Common myeloid progenitor, CD34-positive (primary cell): ENCODE results near the gene SLIT3.
A peak's percentile ranks its signal among the peaks of the same experiment; 100 is the strongest.

Experiments
- CTCF ChIA-PET: fragments of 350-600 bp; sonication (Branson Sonifier 250); formaldehyde crosslinking; loops from one replicate; lab custom pipeline; 2021; ENCODE audit warnings: antibody characterized with exemption; lab: Charles Lee
- POLR2A ChIA-PET: fragments of 350-600 bp; sonication (Branson Sonifier 250); formaldehyde crosslinking; loops from one replicate; lab custom pipeline; 2021; ENCODE audit warnings: antibody characterized with exemption; lab: Charles Lee
- DNase-seq, 3 donors: peaks; one replicate each; pipeline versions ENCODE4 v3.0.0 to v3.0.0-alpha.2; 2013
- H3K27ac ChIP-seq, 2 experiments: 1 replicate in 1 of 2; 2 replicates in 1 of 2; pipeline ENCODE4 v1.7.0; 2013; ENCODE audit warnings: inconsistent platforms in 2 of 2, low read length in 2 of 2, mild to moderate bottlenecking in 2 of 2, low read depth in 1 of 2, moderate library complexity in 1 of 2; ENCODE audit not compliant: severe bottlenecking in 2 of 2, insufficient read depth in 1 of 2, poor library complexity in 1 of 2
- H3K27me3 ChIP-seq, 5 experiments: replicated peaks in 2 of 5; 1 replicate in 3 of 5; 2 replicates in 2 of 5; pipeline versions ENCODE4 v1.6.1 to v1.7.0; 2013; ENCODE audit warnings: low read length in 4 of 5, mild to moderate bottlenecking in 2 of 5, moderate library complexity in 2 of 5, inconsistent platforms in 1 of 5; ENCODE audit not compliant: insufficient read depth in 5 of 5, control insufficient read depth in 4 of 5
- H3K36me3 ChIP-seq, 4 experiments: 1 replicate in 2 of 4; 2 replicates in 2 of 4; pipeline versions ENCODE4 v1.6.1 to v1.7.0; 2013; ENCODE audit warnings: low read length in 3 of 4, control low read depth in 1 of 4, mild to moderate bottlenecking in 1 of 4; ENCODE audit not compliant: control insufficient read depth in 4 of 4, insufficient read depth in 4 of 4
- H3K4me1 ChIP-seq, 4 experiments: 1 replicate in 3 of 4; 2 replicates in 1 of 4; pipeline versions ENCODE4 v1.6.1 to v1.7.1; 2013; ENCODE audit warnings: low read length in 3 of 4, mild to moderate bottlenecking in 3 of 4, control low read depth in 1 of 4, inconsistent platforms in 1 of 4, moderate library complexity in 1 of 4; ENCODE audit not compliant: control insufficient read depth in 4 of 4, insufficient read depth in 4 of 4; ENCODE audit errors: control extremely low read depth in 1 of 4
- H3K4me3 ChIP-seq, 7 experiments: 1 replicate in 4 of 7; 2 replicates in 3 of 7; pipeline versions ENCODE4 v1.5.1 to v1.7.0; 2013; ENCODE audit warnings: mild to moderate bottlenecking in 7 of 7, low read length in 6 of 7, moderate library complexity in 6 of 7, inconsistent platforms in 2 of 7, low read depth in 2 of 7, control low read depth in 1 of 7; ENCODE audit not compliant: insufficient read depth in 4 of 7, control insufficient read depth in 1 of 7; ENCODE audit errors: extremely low read depth in 1 of 7
- H3K9me3 ChIP-seq, 5 experiments: 1 replicate in 4 of 5; 2 replicates in 1 of 5; pipeline versions ENCODE4 v1.6.1 to v1.7.1; 2013; ENCODE audit warnings: low read length in 4 of 5, mild to moderate bottlenecking in 2 of 5, inconsistent platforms in 1 of 5, low read depth in 1 of 5, moderate library complexity in 1 of 5; ENCODE audit not compliant: control insufficient read depth in 4 of 5, insufficient read depth in 2 of 5; ENCODE audit errors: control extremely low read depth in 1 of 5
- WGBS: methylation state at CpG from one replicate; pipeline ENCODE4 v1.1.5; 2013; ENCODE audit not compliant: insufficient coverage; 5-methylcytosine and 5-hydroxymethylcytosine counted together

The SLIT3 gene

GRCh38 chr5:168679515-168679920, 621.4 kb downstream of the SLIT3 start:
- ChIA-PET POLR2A (no interaction called here), CTCF (interaction anchor here (0.9 to 1.0 kb wide), 3 partner anchors 12 to 27 kb away, joined by 3 read pairs; no protein-coding TSS in a partner anchor)
- peak; percentile 64 to 83 (median 71) for DNase-seq
- Histone ChIP-seq H3K27me3 (no peaks in the 10 kb centered on the region), H3K27ac (no peak overlapping the region), H3K4me1 (peaks cover 0 to 6% (median 4%) of the 10 kb centered on the region in 4 experiments), H3K4me3 (no peak overlapping the region), H3K9me3 (no peaks in the 10 kb centered on the region), H3K36me3 (no peaks in the 10 kb centered on the region)
- WGBS, result 14% methylated on average over 3 of the region's 9 CpGs

GRCh38 chr5:168676501-168676900, 624.4 kb downstream of the SLIT3 start:
- 60% methylated on average over 2 of the region's 4 CpGs for WGBS

GRCh38 chr5:168675883-168676408, 625.0 kb downstream of the SLIT3 start:
- no peaks in the 10 kb centered on the region for H3K9me3 ChIP-seq
- CTCF ChIA-PET, result interaction anchor here (1.0 kb wide), 1 partner anchor 905 kb away, joined by 3 read pairs; no protein-coding TSS in a partner anchor
- no peaks in the 10 kb centered on the region for H3K4me1 ChIP-seq
- H3K4me3 ChIP-seq, result no peak overlapping the region
- no peak for DNase-seq
- no peak overlapping the region for H3K27ac ChIP-seq
- WGBS, result no CpG with 5 or more reads among the region's 2 CpGs
- H3K27me3 ChIP-seq, result no peaks in the 10 kb centered on the region
- POLR2A ChIA-PET, result no interaction called here
- no peaks in the 10 kb centered on the region for H3K36me3 ChIP-seq

More at GRCh38 chr5:168676501-168676900, 624.4 kb downstream of the SLIT3 start:
- no peaks in the 10 kb centered on the region for H3K27me3 ChIP-seq
- no peaks in the 10 kb centered on the region for H3K4me1 ChIP-seq
- H3K36me3 ChIP-seq, result no peaks in the 10 kb centered on the region
- DNase-seq, result no peak
- CTCF ChIA-PET, result interaction anchor here (1.0 kb wide), 1 partner anchor 904 kb away, joined by 3 read pairs; no protein-coding TSS in a partner anchor
- no peak overlapping the region for H3K27ac ChIP-seq
- H3K9me3 ChIP-seq, result no peaks in the 10 kb centered on the region
- POLR2A ChIA-PET, result no interaction called here
- H3K4me3 ChIP-seq, result no peak overlapping the region

- whole genome bisulfite sequencing, result 100% methylated on average over 1 of the region's 5 CpGs
- no peak overlapping the region for H3K27ac ChIP-seq
- H3K9me3 ChIP-seq, result no peaks in the 10 kb centered on the region
These were observed 626.0 kb downstream of the SLIT3 start for GRCh38 chr5:168674893-168675482.

GRCh38 chr5:168672888-168673287, 628.1 kb downstream of the SLIT3 start:
- Histone ChIP-seq H3K4me1 (no peaks in the 10 kb centered on the region), H3K27me3 (no peaks in the 10 kb centered on the region), H3K9me3 (no peaks in the 10 kb centered on the region), H3K27ac (no peak overlapping the region), H3K4me3 (no peak overlapping the region), H3K36me3 (no peaks in the 10 kb centered on the region)
- WGBS, result 100% methylated on average over 3 of the region's 4 CpGs
- POLR2A ChIA-PET, result no interaction called here
- no peak for DNase-seq
- CTCF ChIA-PET, result no interaction called here

More at GRCh38 chr5:168674893-168675482, 626.0 kb downstream of the SLIT3 start:
- POLR2A ChIA-PET, result no interaction called here
- Histone ChIP-seq H3K27me3 (no peaks in the 10 kb centered on the region), H3K4me3 (no peak overlapping the region), H3K4me1 (no peaks in the 10 kb centered on the region), H3K36me3 (no peaks in the 10 kb centered on the region)
- no peak for DNase-seq
- CTCF ChIA-PET, result interaction anchor here (0.6 to 1.4 kb wide), 2 partner anchors 22 to 29 kb away, joined by 3 read pairs; no protein-coding TSS in a partner anchor

GRCh38 chr5:168672016-168672415, 628.9 kb downstream of the SLIT3 start:
- H3K4me1 ChIP-seq, result no peaks in the 10 kb centered on the region
- ChIA-PET POLR2A (no interaction called here), CTCF (interaction anchor here (0.6 kb wide), 1 partner anchor 183 kb away, joined by 3 read pairs; no protein-coding TSS in a partner anchor)
- 93% methylated on average over 5 of the region's 6 CpGs for WGBS
- no peak overlapping the region for H3K4me3 ChIP-seq
- no peaks in the 10 kb centered on the region for H3K36me3 ChIP-seq
- DNase-seq, result no peak
- no peak overlapping the region for H3K27ac ChIP-seq
- no peaks in the 10 kb centered on the region for H3K9me3 ChIP-seq
- no peaks in the 10 kb centered on the region for H3K27me3 ChIP-seq

GRCh38 chr5:168670881-168671575, 629.9 kb downstream of the SLIT3 start:
- no peak overlapping the region for H3K4me3 ChIP-seq
- no peak for DNase-seq
- H3K27ac ChIP-seq, result no peak overlapping the region
- no peaks in the 10 kb centered on the region for H3K9me3 ChIP-seq
- ChIA-PET CTCF (interaction anchor here (1.5 kb wide), 1 partner anchor 19 kb away, joined by 4 read pairs; no protein-coding TSS in a partner anchor), POLR2A (no interaction called here)
- H3K36me3 ChIP-seq, result no peaks in the 10 kb centered on the region
- WGBS, result 95% methylated on average over 13 of the region's 22 CpGs
- H3K27me3 ChIP-seq, result no peaks in the 10 kb centered on the region
- H3K4me1 ChIP-seq, result no peaks in the 10 kb centered on the region
